Measurements from ENCODE around the gene EDEM1.
A peak's percentile ranks its signal among the peaks of the same experiment; 100 is the strongest.
"Not testable (repeated sequence)": the region's sequence is repeated elsewhere in the genome, so short reads cannot be mapped to it uniquely, and the experiment has no call there.

EDEM1 gene

GRCh38 chr3:5172018-5172417 is 15.5 kb upstream of the EDEM1 start:
- DNase-seq (ENCODE audit: low read depth), result no peak

GRCh38 chr3:5179036-5179435 is 8.5 kb upstream of the EDEM1 start:
- DNase-seq (ENCODE audit: low read depth), result not testable (repeated sequence)

GRCh38 chr3:5181469-5182141 is 5.9 kb upstream of the EDEM1 start:
- no peak for DNase-seq (ENCODE audit: low read depth)

DNA sequence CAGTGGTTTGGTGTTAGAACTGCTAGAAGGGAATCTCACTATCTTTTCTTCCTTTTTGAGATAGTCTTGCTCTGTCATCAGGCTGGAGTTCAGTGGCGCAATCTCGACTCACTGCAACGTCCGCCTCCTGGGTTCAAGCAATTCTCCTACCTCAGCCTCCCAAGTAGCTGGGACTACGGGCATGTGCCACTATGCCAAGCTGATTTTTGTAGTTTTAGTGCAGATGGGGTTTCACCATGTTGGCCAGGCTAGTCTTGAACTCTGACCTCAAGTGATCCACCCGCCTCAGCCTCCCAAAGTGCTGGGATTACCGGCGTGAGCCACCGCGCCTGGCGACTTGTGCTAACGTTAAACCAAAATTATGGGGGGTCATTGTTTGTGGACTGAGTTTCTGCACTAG is 3.8 kb upstream of the EDEM1 start:
- DNase-seq (ENCODE audit: low read depth), result not testable (repeated sequence)

DNA sequence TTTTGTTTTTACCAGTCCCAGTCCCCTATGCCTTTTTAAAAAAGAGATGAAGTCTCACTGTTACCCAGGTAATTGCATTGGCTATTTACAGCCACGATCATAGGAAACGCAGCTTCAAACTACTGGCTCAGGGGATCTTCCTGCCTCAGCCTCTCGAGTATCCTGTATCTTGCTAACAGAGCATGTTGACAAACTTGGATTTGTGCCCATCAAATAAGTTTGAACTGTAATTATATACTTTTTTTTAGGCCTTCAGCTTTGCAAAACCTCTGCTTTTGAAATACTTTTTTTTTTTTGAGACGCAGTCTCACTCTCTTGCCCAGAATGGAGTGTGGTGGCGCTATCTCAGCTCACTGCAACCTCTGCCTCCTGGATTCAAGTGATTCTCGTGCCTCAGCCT is 3.0 kb upstream of the EDEM1 start:
- no peak for DNase-seq (ENCODE audit: low read depth)

DNA sequence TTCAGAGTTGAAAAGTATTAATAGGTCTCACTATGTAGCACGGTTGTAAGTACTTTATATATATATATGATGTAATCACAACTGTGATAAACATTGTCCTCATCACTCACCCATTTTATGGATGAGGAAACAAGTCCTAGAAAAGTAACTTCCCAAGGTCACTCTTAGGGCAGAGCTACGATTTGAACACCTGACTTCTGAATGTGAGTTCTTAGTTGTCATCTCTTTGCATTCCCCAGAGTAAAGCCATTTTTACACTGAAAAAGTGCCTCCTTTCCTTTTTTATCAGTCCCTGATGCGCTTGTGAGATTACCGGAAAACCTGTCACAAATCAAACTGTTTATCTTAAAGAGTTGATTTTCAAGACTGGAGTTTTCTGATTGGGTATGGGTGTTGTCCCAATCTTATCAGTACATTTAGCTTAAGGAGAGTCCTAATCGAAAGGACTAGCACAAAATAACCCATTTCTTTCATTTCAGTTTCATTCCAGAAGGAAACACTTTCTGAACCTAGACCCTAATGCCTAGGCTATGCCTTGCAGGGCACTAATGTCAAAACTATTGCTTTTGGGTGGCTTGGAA is 2.3 kb upstream of the EDEM1 start:
- DNase-seq (ENCODE audit: low read depth), result no peak

- no peak for DNase-seq (ENCODE audit: low read depth)
Measured at GRCh38 chr3:5186089-5186857, 1.2 kb upstream of the EDEM1 start.

GRCh38 chr3:5186858-5187155 is 700 bp upstream of the EDEM1 start:
- no peak for DNase-seq (ENCODE audit: low read depth)

DNA sequence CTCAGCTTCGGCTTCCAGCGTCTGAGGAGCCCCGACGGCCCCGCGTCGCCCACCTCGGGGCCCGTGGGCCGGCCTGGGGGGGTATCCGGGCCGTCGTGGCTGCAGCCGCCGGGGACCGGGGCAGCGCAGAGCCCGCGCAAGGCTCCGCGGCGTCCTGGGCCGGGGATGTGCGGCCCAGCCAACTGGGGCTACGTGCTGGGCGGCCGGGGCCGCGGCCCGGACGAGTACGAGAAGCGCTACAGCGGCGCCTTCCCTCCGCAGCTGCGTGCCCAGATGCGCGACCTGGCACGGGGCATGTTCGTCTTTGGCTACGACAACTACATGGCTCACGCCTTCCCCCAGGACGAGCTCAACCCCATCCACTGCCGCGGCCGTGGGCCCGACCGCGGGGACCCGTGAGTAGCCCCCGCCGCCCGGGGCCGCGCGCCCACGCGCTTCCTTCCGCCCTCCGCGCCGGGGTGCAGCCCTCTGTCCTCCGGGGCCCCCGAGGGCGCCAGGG is 462 bp downstream of the EDEM1 start:
- DNase-seq (ENCODE audit: low read depth), result no peak

- DNase-seq (ENCODE audit: low read depth), result no peak
Measured at GRCh38 chr3:5188419-5189221, 1.1 kb downstream of the EDEM1 start.

DNA sequence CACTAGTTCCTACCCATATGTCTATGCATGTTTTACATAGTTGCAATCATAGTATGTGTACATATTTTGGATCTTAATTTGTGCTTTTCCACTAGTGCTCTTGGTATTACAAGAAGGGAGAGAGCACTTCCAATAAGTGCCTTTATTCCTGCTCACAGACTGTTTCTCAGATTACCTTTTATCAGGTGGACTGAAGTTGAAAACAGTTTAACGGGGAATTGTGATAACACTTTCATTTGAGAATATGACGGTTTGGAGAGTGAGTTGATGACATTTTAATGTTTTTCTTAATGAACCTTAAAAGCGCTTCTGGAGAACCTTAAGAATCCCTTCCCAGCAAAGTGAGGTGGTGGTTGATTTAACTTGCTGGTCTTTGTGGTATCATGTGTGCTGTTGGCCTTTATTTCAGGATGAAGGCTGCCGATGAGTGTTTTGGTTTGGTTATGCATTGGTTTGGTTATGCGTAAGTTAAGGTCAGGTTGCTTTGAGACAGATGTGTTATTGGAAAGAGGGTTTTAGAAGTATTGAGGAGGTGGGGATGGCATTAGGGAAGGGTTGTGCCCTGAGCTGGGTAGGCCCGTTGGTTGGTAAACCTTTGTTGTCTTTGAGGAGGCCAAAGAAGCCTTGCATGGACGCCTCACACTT is 2.8 kb downstream of the EDEM1 start:
- no peak for DNase-seq (ENCODE audit: low read depth)

DNA sequence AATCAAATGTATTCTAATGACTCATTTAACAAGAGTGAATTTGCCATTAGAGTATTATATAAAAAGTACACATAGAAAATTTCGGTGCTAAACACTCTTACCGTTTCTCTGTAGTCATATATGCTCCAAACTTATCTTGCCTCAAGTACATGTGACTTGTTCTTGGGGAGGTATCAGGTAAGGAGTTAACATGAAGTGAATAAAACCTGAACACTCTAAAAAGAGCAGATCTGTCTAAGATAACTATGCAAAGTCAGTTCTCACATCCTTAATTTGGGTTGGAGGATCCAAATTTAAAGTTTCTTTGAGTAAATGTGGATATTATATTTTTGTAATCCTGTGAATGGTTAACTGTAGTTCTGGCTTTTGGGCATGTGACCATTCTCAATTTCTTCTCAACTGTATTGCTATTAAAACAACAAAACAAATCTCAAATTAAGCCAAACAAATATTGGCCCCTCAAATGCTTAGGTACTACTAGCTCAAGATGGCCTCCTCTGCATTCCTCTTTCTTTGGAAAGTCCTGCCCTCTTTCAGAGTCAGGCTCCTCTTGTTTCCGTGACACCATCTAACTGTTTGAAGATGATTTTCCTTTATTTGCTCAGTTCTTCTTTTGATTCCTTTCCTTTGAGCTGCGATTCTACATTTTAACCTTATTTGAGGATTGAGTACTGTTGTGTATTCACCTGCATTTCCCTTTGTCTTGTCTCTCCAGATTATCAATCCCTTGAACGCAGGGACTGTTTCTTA is 4.2 kb downstream of the EDEM1 start:
- DNase-seq (ENCODE audit: low read depth), result no peak

GRCh38 chr3:5192571-5193365 is 5.3 kb downstream of the EDEM1 start:
- no peak for DNase-seq (ENCODE audit: low read depth)

DNA sequence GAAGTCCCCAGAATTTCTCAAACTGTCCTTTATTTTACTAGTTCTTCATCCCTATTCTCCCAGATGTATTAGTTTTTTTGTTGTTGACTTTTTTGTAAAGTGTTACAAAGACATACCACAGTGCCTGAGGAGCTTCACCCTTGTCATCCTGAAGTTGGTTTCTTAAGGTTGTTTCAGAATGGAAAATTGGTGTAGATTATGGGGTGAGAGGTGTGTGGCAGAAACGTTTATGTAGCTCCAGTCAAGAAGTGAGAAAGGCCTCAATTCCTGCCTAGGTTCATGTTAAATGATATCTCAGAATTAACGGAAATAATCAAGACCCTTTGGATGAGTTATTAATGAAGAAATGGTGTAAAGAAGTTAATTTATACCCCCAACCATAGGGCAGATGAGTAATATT is 6.8 kb downstream of the EDEM1 start:
- no peak for DNase-seq (ENCODE audit: low read depth)

DNA sequence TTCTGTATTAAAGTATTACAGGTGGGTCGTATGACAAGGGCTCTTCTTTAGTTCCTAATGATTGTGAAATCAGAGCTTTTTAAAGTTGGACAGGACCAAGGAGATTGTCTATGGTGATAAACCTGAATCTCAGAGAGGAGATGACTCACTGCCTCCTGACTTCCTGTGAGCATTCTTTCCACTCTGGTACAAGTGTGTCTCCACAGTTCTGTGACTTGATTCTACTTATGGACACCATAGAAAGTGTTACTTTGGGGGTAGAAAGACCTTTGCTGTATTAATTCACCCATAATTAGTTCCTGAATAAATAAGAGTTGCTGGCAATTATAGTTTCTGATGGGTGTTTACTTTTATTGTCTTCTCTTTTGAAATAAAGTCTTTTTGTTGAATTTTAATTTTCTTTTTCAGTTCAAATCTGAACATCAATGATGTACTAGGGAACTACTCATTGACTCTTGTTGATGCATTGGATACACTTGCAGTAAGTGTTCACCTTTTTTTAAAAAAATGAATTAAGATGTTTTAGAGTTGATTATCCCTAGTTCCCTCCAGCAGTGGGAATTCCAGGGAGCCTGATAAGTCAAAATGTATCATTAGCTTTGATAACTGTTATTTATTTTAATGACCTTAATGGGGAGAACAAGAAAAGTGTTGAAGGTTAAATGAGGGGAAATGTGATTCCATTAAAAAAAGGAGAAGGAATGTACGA is 7.4 kb downstream of the EDEM1 start:
- DNase-seq (ENCODE audit: low read depth), result peak; percentile 53

- no peak for DNase-seq (ENCODE audit: low read depth)
Measured at GRCh38 chr3:5195605-5196004, 8.1 kb downstream of the EDEM1 start.

GRCh38 chr3:5197022-5197421 is 9.5 kb downstream of the EDEM1 start:
- no peak for DNase-seq (ENCODE audit: low read depth)

DNA sequence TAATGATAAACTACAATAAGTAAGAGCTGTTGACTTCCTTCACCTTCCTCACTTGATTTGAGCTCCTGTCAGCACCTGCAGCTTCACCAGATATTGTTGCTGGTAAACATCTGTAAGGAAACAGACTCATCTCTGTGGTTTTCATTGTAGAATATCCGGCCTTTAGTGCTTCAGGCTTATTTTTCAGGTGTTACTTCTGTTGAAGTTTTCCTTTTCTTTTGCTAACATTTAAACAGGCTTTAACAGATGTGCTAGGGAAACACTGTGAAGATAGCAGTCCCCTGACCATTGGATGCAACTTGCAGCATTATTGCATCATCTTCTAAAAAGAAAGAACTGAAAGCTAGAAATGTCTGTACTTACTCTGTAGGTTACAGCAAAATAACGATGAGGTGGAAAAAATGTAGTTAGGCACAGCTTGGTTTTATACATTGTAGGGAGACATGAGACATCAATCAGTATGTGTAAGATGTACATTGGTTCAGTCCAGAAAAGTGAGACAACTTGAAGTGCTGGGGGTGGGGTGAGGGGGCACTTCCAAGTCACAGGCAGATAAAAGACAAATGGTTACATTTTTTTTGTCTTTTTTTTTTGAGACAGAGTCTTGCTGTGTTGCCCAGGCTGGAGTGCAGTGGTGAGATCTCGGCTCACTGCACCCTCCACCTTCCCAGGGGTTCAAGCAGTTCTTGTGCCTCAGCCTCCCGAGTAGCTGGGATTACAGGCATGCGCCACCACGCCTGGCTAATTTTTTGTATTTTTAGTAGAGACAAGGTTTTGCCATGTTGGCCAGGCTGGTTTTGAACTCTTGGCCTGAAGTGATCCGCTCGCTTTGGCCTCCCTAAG is 10.2 kb downstream of the EDEM1 start:
- DNase-seq (ENCODE audit: low read depth), result peak; percentile 78

DNA sequence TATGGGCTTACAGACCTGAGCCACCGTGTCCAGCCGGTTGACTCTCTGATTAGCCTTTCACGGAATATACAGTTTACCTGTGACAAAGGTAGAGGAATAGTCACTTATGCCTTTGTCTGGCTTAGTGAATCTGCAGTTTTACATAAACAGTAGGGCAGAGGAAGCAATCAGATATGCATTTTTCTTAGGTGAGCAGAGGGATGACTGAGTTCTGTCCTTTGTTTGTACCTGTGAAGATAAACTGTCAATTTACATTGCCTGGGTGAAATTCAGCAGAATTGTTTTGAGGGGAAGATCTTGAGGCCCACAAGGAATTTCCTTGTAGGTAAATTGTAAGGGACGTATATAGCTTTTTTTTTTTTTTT is 10.8 kb downstream of the EDEM1 start:
- no peak for DNase-seq (ENCODE audit: low read depth)

All from fibroblast of the conjunctiva (primary cell).